ENCODE results near the gene TMCC3. TPM values are rescaled to one million over a fixed set of nuclear protein-coding genes. Genes with fewer than 3 reads are reported as not detected.

The TMCC3 gene
- total RNA-seq, 1 donor from 2014 or later, result 48.1 TPM

DNA sequence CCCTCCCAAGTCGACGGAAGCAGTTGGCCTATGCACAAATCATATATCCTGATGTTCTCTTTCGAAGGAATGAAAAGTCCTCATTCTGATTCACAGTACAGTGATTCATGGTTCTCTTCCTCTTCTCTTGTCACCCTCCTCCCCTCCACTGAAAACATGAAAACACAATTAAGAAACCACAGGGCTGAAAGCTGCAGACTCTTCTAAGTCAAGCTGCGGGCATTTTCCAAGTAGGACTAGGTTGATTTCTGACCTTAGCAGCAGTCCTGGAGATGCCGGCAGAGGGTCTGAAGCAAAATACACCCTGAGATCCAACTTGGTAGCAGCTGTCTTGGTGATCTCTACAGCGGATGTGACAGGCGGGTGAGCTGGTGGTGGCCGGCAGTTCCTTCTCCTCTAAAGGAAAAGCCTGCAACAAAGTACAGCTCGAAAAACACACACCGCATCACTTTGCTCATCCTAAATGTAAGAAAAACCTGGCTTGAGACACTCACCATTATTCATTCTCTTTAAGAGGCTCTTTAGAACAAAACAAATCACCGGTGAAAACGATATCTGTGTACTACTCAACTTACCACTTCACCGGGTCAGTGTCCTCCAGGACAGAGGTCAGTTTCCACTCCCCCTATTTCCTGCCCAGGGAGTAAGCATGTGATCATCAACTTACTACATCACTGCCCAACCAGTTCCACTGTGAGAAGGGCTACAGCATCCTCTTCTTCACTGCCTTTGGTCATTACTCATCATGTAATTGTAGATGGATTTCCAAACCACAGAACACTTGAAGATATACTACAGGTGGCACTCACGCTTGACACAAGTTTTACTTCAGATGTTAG lies 6.0 kb downstream of the TMCC3 start:
- DNase-seq (ENCODE audit: low spot score), result no peak
- Mint-ChIP-seq H3K36me3 (ENCODE audit: low read depth, unreplicated experiment) (peaks cover 21% of the 10 kb centered on the region), H3K27ac (ENCODE audit: unreplicated experiment) (no peak overlapping the region), H3K9me3 (ENCODE audit: unreplicated experiment) (no peaks in the 10 kb centered on the region), H3K27me3 (ENCODE audit: unreplicated experiment) (peaks cover 2% of the 10 kb centered on the region), H3K4me3 (ENCODE audit: unreplicated experiment) (no peak overlapping the region), H3K4me1 (ENCODE audit: unreplicated experiment) (peaks cover 18% of the 10 kb centered on the region)
- TF ChIP-seq, protein P1, sequence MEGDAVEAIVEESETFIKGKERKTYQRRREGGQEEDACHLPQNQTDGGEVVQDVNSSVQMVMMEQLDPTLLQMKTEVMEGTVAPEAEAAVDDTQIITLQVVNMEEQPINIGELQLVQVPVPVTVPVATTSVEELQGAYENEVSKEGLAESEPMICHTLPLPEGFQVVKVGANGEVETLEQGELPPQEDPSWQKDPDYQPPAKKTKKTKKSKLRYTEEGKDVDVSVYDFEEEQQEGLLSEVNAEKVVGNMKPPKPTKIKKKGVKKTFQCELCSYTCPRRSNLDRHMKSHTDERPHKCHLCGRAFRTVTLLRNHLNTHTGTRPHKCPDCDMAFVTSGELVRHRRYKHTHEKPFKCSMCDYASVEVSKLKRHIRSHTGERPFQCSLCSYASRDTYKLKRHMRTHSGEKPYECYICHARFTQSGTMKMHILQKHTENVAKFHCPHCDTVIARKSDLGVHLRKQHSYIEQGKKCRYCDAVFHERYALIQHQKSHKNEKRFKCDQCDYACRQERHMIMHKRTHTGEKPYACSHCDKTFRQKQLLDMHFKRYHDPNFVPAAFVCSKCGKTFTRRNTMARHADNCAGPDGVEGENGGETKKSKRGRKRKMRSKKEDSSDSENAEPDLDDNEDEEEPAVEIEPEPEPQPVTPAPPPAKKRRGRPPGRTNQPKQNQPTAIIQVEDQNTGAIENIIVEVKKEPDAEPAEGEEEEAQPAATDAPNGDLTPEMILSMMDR (IDR thresholded peaks at IDR 0.05; ENCODE audit: unreplicated experiment), result no peak

DNA sequence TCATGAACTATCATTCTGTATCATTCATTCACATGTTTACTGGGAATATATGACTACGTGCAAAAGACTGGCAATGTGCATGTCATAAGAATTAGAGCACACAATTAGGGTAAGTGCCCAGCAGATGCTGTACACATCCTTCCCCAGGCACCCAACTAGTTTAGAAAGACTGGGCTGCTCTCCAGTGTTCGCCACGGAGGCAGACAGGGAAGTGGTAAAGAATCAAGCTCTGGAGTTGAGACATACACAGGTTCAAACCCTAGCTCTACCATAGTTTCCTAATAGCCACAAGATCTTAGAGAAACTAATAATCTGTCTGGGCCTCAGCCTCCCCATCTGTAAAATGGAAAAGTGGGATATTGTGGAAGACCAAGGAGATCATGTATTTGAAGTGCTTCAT lies 6.8 kb downstream of the TMCC3 start:
- Mint-ChIP-seq H3K27me3 (ENCODE audit: unreplicated experiment) (peaks cover 2% of the 10 kb centered on the region), H3K27ac (ENCODE audit: unreplicated experiment) (no peak overlapping the region), H3K9me3 (ENCODE audit: unreplicated experiment) (no peaks in the 10 kb centered on the region), H3K4me1 (ENCODE audit: unreplicated experiment) (peaks cover 10% of the 10 kb centered on the region), H3K36me3 (ENCODE audit: low read depth, unreplicated experiment) (peaks cover 15% of the 10 kb centered on the region), H3K4me3 (ENCODE audit: unreplicated experiment) (no peak overlapping the region)
- DNase-seq (ENCODE audit: low spot score), result no peak
- TF ChIP-seq, protein P1 (IDR thresholded peaks at IDR 0.05; ENCODE audit: unreplicated experiment), result no peak

- TF ChIP-seq, protein P1 (IDR thresholded peaks at IDR 0.05; ENCODE audit: unreplicated experiment), result no peak
- peaks cover 15% of the 10 kb centered on the region for H3K36me3 Mint-ChIP-seq (ENCODE audit: low read depth, unreplicated experiment)
- H3K27ac Mint-ChIP-seq (ENCODE audit: unreplicated experiment), result no peak overlapping the region
- H3K4me3 Mint-ChIP-seq (ENCODE audit: unreplicated experiment), result no peak overlapping the region
- peaks cover 2% of the 10 kb centered on the region for H3K27me3 Mint-ChIP-seq (ENCODE audit: unreplicated experiment)
- no peaks in the 10 kb centered on the region for H3K9me3 Mint-ChIP-seq (ENCODE audit: unreplicated experiment)
- no peak for DNase-seq (ENCODE audit: low spot score)
- peaks cover 8% of the 10 kb centered on the region for H3K4me1 Mint-ChIP-seq (ENCODE audit: unreplicated experiment)
These were observed 9.1 kb downstream of the TMCC3 start for GRCh38 chr12:94641283-94641682.

DNA sequence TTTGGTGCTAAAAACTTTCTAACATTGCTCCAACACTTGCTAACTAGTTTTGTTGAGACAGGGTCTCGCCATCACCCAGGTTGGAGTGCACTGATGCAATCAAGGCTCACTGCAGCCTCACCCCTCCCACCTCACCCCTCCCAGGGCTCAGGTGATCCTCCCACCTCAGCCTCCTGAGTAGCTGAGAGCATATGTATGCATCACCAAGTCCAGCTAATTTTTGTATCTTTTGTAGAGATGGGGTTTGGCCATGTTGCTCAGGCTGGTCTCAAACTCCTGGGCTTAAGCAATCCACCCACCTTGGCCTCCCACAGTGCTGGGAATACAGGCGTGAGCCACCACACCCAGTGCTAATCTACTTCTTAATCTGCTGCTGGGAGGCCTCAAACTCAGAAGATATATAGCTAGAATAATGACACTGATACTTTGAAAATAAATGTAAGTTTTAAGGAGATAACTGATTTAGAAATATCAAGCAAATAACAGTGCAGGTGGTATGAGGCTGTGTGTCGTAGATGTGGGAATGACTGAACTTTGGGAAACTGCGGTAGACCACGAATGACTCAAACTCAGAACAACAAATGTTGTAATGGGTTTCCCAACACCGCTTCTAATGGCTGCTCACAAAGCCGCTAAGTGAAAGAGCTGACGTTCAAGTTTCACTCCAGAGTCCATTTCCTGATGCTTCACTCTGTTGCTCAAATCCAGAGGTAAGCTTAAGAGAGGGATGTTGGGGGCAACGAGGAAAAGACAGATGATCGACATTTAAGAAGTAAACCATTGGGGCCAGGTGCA lies 10.0 kb downstream of the TMCC3 start:
- DNase-seq (ENCODE audit: low spot score), result no peak
- Mint-ChIP-seq H3K4me3 (ENCODE audit: unreplicated experiment) (no peak overlapping the region), H3K9me3 (ENCODE audit: unreplicated experiment) (no peaks in the 10 kb centered on the region), H3K27ac (ENCODE audit: unreplicated experiment) (no peak overlapping the region), H3K27me3 (ENCODE audit: unreplicated experiment) (no peaks in the 10 kb centered on the region), H3K36me3 (ENCODE audit: low read depth, unreplicated experiment) (peaks cover 15% of the 10 kb centered on the region), H3K4me1 (ENCODE audit: unreplicated experiment) (peaks cover 5% of the 10 kb centered on the region)
- TF ChIP-seq, protein P1 (IDR thresholded peaks at IDR 0.05; ENCODE audit: unreplicated experiment), result no peak

DNA sequence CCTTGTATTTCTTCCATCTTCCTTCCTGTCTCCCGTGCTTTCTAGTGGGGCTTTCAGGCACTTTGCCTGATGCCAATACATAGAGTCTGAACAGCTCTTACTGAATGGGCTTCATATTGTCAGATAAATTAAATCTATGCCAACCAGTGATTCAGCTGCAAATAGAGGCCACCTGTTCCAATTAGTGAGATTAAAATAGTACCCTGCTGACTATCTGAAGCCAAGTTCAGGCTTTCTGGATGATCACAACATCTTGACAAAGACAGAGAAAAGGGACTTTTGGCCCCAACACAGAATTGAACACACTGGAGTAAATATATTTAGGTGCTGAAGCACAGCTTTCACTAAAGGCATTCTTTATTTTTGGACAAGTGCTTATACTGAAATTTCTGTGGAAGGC lies 11.8 kb downstream of the TMCC3 start:
- DNase-seq (ENCODE audit: low spot score), result no peak
- Mint-ChIP-seq H3K4me3 (ENCODE audit: unreplicated experiment) (no peak overlapping the region), H3K27ac (ENCODE audit: unreplicated experiment) (no peak overlapping the region), H3K27me3 (ENCODE audit: unreplicated experiment) (no peaks in the 10 kb centered on the region), H3K36me3 (ENCODE audit: low read depth, unreplicated experiment) (peaks cover 7% of the 10 kb centered on the region), H3K9me3 (ENCODE audit: unreplicated experiment) (no peaks in the 10 kb centered on the region), H3K4me1 (ENCODE audit: unreplicated experiment) (peaks cover 2% of the 10 kb centered on the region)
- TF ChIP-seq, protein P1 (IDR thresholded peaks at IDR 0.05; ENCODE audit: unreplicated experiment), result no peak

All from endothelial cell (in vitro differentiated cells).